ENCODE results near the gene U2SURP. TPM values are rescaled to one million over a fixed set of nuclear protein-coding genes. Genes with fewer than 3 reads are reported as not detected.
"Not testable (repeated sequence)": the region's sequence is repeated elsewhere in the genome, so short reads cannot be mapped to it uniquely, and the experiment has no call there.

The U2SURP gene
- total RNA-seq, 1 donor: 85.0 TPM

DNA sequence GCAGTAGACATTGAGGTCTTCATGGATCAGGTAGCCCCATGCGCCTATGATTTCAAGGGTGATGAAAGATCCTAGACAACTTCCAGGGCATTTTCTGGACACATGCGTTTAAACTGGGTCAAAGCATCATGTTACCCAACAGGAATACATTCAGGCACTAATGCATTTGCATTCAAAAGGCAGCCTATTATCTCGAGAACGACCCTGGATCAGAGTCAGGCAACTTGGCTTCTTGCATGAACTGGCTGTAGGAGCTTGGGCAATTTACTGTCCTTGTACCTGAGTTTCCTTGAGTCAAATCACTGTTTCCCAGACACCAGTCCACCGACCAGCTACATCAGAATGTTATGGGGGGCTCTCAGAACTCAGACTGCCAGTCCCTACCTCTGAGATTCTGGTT lies 66.7 kb downstream of the U2SURP start:
- peaks cover 3% of the 10 kb centered on the region for H4K20me1 ChIP-seq (ENCODE audit: insufficient read depth, low read length)
- H3K27ac ChIP-seq (ENCODE audit: low read depth, low read length): no peak overlapping the region
- no peak overlapping the region for H3K4me3 ChIP-seq (ENCODE audit: insufficient read depth, low read length)
- H3K79me2 ChIP-seq (ENCODE audit: insufficient read depth, low read length): no peaks in the 10 kb centered on the region
- no peak overlapping the region for H2AFZ ChIP-seq (ENCODE audit: low read length)
- H3K4me1 ChIP-seq (ENCODE audit: insufficient read depth, low read length): peaks cover 11% of the 10 kb centered on the region
- DNase-seq (ENCODE audit: insufficient read length, low spot score, missing footprints): no peak
- no peak overlapping the region for H3K4me2 ChIP-seq (ENCODE audit: insufficient read depth, low read length)
- H3K27me3 ChIP-seq (ENCODE audit: insufficient read depth, low read length): no peaks in the 10 kb centered on the region
- no peaks in the 10 kb centered on the region for H3K36me3 ChIP-seq (ENCODE audit: insufficient read depth, low read length)
- no peaks in the 10 kb centered on the region for H3K9me3 ChIP-seq (ENCODE audit: low read depth, low read length)
- TF ChIP-seq, protein P1, sequence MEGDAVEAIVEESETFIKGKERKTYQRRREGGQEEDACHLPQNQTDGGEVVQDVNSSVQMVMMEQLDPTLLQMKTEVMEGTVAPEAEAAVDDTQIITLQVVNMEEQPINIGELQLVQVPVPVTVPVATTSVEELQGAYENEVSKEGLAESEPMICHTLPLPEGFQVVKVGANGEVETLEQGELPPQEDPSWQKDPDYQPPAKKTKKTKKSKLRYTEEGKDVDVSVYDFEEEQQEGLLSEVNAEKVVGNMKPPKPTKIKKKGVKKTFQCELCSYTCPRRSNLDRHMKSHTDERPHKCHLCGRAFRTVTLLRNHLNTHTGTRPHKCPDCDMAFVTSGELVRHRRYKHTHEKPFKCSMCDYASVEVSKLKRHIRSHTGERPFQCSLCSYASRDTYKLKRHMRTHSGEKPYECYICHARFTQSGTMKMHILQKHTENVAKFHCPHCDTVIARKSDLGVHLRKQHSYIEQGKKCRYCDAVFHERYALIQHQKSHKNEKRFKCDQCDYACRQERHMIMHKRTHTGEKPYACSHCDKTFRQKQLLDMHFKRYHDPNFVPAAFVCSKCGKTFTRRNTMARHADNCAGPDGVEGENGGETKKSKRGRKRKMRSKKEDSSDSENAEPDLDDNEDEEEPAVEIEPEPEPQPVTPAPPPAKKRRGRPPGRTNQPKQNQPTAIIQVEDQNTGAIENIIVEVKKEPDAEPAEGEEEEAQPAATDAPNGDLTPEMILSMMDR (IDR thresholded peaks at IDR 0.05; ENCODE audit: extremely low read depth, low read depth, low read length): no peak

DNA sequence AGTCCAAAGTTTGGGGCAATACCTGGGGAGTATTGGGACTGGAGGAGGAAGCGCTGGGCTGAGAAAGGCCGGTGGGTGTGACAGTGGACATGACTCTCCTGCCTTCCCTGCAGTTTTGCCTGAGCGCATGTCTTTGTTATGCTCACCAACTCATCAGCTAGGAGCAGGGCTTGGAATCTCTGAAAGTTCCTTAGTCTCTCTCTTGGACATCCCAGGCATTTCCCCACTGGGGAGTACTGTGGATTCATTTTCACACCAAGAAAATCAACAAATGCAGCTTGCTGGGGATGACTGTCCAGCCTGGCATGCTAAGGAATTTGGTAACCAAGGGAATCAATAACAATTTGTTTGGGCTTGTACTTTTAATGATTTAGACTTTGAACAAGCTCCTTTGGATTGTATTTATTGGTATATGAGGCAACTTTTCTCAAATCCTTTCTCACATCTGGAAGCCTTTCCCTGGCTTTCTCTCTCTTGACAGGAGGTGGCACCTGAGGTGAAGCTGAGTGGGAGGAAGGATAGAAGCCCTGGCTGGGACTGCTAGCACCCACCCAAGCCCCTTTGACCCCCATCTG lies 69.7 kb downstream of the U2SURP start:
- Histone ChIP-seq H3K27me3 (ENCODE audit: insufficient read depth, low read length) (no peaks in the 10 kb centered on the region), H3K4me1 (ENCODE audit: insufficient read depth, low read length) (peaks cover 11% of the 10 kb centered on the region), H3K4me2 (ENCODE audit: insufficient read depth, low read length) (peak overlapping the region; percentile 24), H3K9me3 (ENCODE audit: low read depth, low read length) (no peaks in the 10 kb centered on the region), H3K79me2 (ENCODE audit: insufficient read depth, low read length) (no peaks in the 10 kb centered on the region), H3K27ac (ENCODE audit: low read depth, low read length) (peak overlapping the region; percentile 69), H3K4me3 (ENCODE audit: insufficient read depth, low read length) (no peak overlapping the region), H4K20me1 (ENCODE audit: insufficient read depth, low read length) (no peaks in the 10 kb centered on the region), H2AFZ (ENCODE audit: low read length) (no peak overlapping the region), H3K36me3 (ENCODE audit: insufficient read depth, low read length) (no peaks in the 10 kb centered on the region)
- peak; percentile 97 for DNase-seq (ENCODE audit: insufficient read length, low spot score, missing footprints)
- TF ChIP-seq, protein P1 (IDR thresholded peaks at IDR 0.05; ENCODE audit: extremely low read depth, low read depth, low read length): no peak

- H3K4me1 ChIP-seq (ENCODE audit: insufficient read depth, low read length): peaks cover 11% of the 10 kb centered on the region
- H2AFZ ChIP-seq (ENCODE audit: low read length): no peak overlapping the region
- TF ChIP-seq, protein P1 (IDR thresholded peaks at IDR 0.05; ENCODE audit: extremely low read depth, low read depth, low read length): no peak
- H4K20me1 ChIP-seq (ENCODE audit: insufficient read depth, low read length): no peaks in the 10 kb centered on the region
- H3K27ac ChIP-seq (ENCODE audit: low read depth, low read length): peak overlapping the region; percentile 69
- H3K36me3 ChIP-seq (ENCODE audit: insufficient read depth, low read length): no peaks in the 10 kb centered on the region
- H3K4me3 ChIP-seq (ENCODE audit: insufficient read depth, low read length): no peak overlapping the region
- H3K9me3 ChIP-seq (ENCODE audit: low read depth, low read length): no peaks in the 10 kb centered on the region
- no peaks in the 10 kb centered on the region for H3K79me2 ChIP-seq (ENCODE audit: insufficient read depth, low read length)
- H3K4me2 ChIP-seq (ENCODE audit: insufficient read depth, low read length): peak overlapping the region; percentile 24
- H3K27me3 ChIP-seq (ENCODE audit: insufficient read depth, low read length): no peaks in the 10 kb centered on the region
- peak; percentile 73 for DNase-seq (ENCODE audit: insufficient read length, low spot score, missing footprints)
Measured at GRCh38 chr3:143071776-143072175, 70.4 kb downstream of the U2SURP start.

GRCh38 chr3:143072298-143073020 lies 71.1 kb downstream of the U2SURP start:
- not testable (repeated sequence) for H4K20me1 ChIP-seq (ENCODE audit: insufficient read depth, low read length); H3K4me3 ChIP-seq (ENCODE audit: insufficient read depth, low read length); H3K27me3 ChIP-seq (ENCODE audit: insufficient read depth, low read length); H3K4me2 ChIP-seq (ENCODE audit: insufficient read depth, low read length); H2AFZ ChIP-seq (ENCODE audit: low read length); H3K9me3 ChIP-seq (ENCODE audit: low read depth, low read length); H3K36me3 ChIP-seq (ENCODE audit: insufficient read depth, low read length); H3K79me2 ChIP-seq (ENCODE audit: insufficient read depth, low read length); H3K27ac ChIP-seq (ENCODE audit: low read depth, low read length)
- H3K4me1 ChIP-seq (ENCODE audit: insufficient read depth, low read length): peaks cover 11% of the 10 kb centered on the region
- peak; percentile 30 for DNase-seq (ENCODE audit: insufficient read length, low spot score, missing footprints)

DNA sequence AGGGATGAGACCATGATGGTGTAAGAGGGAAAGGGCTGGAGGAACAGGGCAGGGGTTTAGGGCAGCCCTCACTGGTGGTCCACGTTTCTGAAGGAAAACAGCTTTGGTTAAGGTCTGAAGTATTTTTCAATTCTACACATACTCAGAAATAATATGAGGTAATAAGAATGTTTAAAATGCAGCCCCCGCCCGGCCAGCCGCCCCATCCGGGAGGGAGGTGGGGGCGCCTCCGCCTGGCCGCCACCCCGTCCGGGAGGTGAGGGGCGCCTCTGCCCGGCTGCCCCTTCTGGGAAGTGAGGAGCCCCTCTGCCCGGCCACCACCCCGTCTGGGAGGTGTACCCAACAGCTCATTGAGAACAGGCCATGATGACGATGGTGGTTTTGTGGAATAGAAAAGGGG lies 72.2 kb downstream of the U2SURP start:
- H3K27ac ChIP-seq (ENCODE audit: low read depth, low read length); H3K36me3 ChIP-seq (ENCODE audit: insufficient read depth, low read length); DNase-seq (ENCODE audit: insufficient read length, low spot score, missing footprints); H3K79me2 ChIP-seq (ENCODE audit: insufficient read depth, low read length); H2AFZ ChIP-seq (ENCODE audit: low read length); H3K4me2 ChIP-seq (ENCODE audit: insufficient read depth, low read length); H4K20me1 ChIP-seq (ENCODE audit: insufficient read depth, low read length); H3K9me3 ChIP-seq (ENCODE audit: low read depth, low read length); H3K4me3 ChIP-seq (ENCODE audit: insufficient read depth, low read length); H3K27me3 ChIP-seq (ENCODE audit: insufficient read depth, low read length): not testable (repeated sequence)
- H3K4me1 ChIP-seq (ENCODE audit: insufficient read depth, low read length): peaks cover 11% of the 10 kb centered on the region

- H3K4me1 ChIP-seq (ENCODE audit: insufficient read depth, low read length): peaks cover 12% of the 10 kb centered on the region
- H3K9me3 ChIP-seq (ENCODE audit: low read depth, low read length); H3K4me2 ChIP-seq (ENCODE audit: insufficient read depth, low read length); H3K79me2 ChIP-seq (ENCODE audit: insufficient read depth, low read length); H4K20me1 ChIP-seq (ENCODE audit: insufficient read depth, low read length); DNase-seq (ENCODE audit: insufficient read length, low spot score, missing footprints); H3K27me3 ChIP-seq (ENCODE audit: insufficient read depth, low read length); H3K27ac ChIP-seq (ENCODE audit: low read depth, low read length); H3K36me3 ChIP-seq (ENCODE audit: insufficient read depth, low read length); H3K4me3 ChIP-seq (ENCODE audit: insufficient read depth, low read length); H2AFZ ChIP-seq (ENCODE audit: low read length): not testable (repeated sequence)
Measured at GRCh38 chr3:143073983-143074382, 72.6 kb downstream of the U2SURP start.
